ENCODE measurements around the gene EVC.

- TF ChIP-seq, protein P1, sequence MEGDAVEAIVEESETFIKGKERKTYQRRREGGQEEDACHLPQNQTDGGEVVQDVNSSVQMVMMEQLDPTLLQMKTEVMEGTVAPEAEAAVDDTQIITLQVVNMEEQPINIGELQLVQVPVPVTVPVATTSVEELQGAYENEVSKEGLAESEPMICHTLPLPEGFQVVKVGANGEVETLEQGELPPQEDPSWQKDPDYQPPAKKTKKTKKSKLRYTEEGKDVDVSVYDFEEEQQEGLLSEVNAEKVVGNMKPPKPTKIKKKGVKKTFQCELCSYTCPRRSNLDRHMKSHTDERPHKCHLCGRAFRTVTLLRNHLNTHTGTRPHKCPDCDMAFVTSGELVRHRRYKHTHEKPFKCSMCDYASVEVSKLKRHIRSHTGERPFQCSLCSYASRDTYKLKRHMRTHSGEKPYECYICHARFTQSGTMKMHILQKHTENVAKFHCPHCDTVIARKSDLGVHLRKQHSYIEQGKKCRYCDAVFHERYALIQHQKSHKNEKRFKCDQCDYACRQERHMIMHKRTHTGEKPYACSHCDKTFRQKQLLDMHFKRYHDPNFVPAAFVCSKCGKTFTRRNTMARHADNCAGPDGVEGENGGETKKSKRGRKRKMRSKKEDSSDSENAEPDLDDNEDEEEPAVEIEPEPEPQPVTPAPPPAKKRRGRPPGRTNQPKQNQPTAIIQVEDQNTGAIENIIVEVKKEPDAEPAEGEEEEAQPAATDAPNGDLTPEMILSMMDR (IDR thresholded peaks at IDR 0.05): peak in 4 of 5 experiments; percentile 27 to 43 (median 30)
- TF ChIP-seq POLR2A (IDR thresholded peaks at IDR 0.05) (no peak), EP300 (IDR thresholded peaks at IDR 0.05) (no peak)
Measured at GRCh38 chr4:5821665-5822358, 110.8 kb downstream of the EVC start.

Data from tibial nerve (tissue), 4 donors.